ENCODE data around the gene SORCS1. TPM values are rescaled to one million over a fixed set of nuclear protein-coding genes. Genes with fewer than 3 reads are reported as not detected.

SORCS1 gene
- total RNA-seq, 1 experiment from 2014 or later: not detected

GRCh38 chr10:106973716-106974115 lies 190.8 kb downstream of the SORCS1 start:
- no peak for TF ChIP-seq EZH2 (IDR thresholded peaks at IDR 0.05)
- TF ChIP-seq, protein P1, sequence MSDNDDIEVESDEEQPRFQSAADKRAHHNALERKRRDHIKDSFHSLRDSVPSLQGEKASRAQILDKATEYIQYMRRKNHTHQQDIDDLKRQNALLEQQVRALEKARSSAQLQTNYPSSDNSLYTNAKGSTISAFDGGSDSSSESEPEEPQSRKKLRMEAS (IDR thresholded peaks at IDR 0.05): no peak
- TF ChIP-seq CTCF (IDR thresholded peaks at IDR 0.05 in 2 of 3, conservative IDR thresholded peaks at IDR 0.05 in 1 of 3; ENCODE audit: borderline replicate concordance in 1 of 3, insufficient read depth in 1 of 3, low read depth in 2 of 3, low read length in 2 of 3): no peak
- TF ChIP-seq ZFX (IDR thresholded peaks at IDR 0.05): no peak
- no peak for TF ChIP-seq ELF1 (IDR thresholded peaks at IDR 0.05; ENCODE audit: borderline replicate concordance, low read depth)
- TF ChIP-seq YY1 (IDR thresholded peaks at IDR 0.05; ENCODE audit: extremely low read depth, insufficient replicate concordance, low read depth, low read length): no peak
- no peak for TF ChIP-seq SP1 (IDR thresholded peaks at IDR 0.05; ENCODE audit: low read depth)
- TF ChIP-seq EZH2phosphoT487 (IDR thresholded peaks at IDR 0.05; ENCODE audit: borderline replicate concordance): no peak
- Histone ChIP-seq H3K36me3 (ENCODE audit: control insufficient read depth in 1 of 2, insufficient read depth in 2 of 2, low read length in 2 of 2) (no peaks in the 10 kb centered on the region), H3K4me2 (ENCODE audit: low read length) (no peak overlapping the region), H3K9ac (ENCODE audit: low read length) (no peak overlapping the region), H3K9me2 (ENCODE audit: insufficient read depth) (no peaks in the 10 kb centered on the region), H2AFZ (ENCODE audit: low read depth, low read length, poor library complexity, severe bottlenecking) (no peak overlapping the region), H3K27me3 (ENCODE audit: insufficient read depth, low read length) (no peaks in the 10 kb centered on the region), H4K20me1 (ENCODE audit: insufficient read depth) (no peaks in the 10 kb centered on the region), H3K27ac (ENCODE audit: low read depth, low read length) (no peak overlapping the region), H3K79me2 (ENCODE audit: insufficient read depth, low read length) (no peaks in the 10 kb centered on the region), H3K4me3 (replicated peaks in 1 of 2; ENCODE audit: low read depth in 1 of 2, low read length in 2 of 2) (no peak overlapping the region), H3K4me1 (ENCODE audit: control insufficient read depth in 1 of 2, insufficient read depth in 2 of 2, low read length in 2 of 2) (no peaks in the 10 kb centered on the region), H3K9me3 (ENCODE audit: control insufficient read depth in 1 of 2, insufficient read depth in 1 of 2, low read depth in 1 of 2, low read length in 2 of 2) (peaks cover 8 to 25% of the 10 kb centered on the region in 2 experiments; a peak in 2 of 4 replicates)
- RAD21 ChIA-PET (ENCODE audit: low non-redundant PET in 1 of 2, low total read pairs in 2 of 2, uncharacterized antibody in 2 of 2, unreplicated experiment in 2 of 2): no interaction called here
- intact Hi-C loops (cut with micrococcal nuclease): no loop called here
- DNase-seq (ENCODE audit: low read depth, low spot score) (no peak), ATAC-seq (no peak)
- CTCF ChIA-PET: no interaction called here
- POLR2A ChIA-PET: no interaction called here
- BruUV-seq (replicated peaks): no TSS peak

DNA sequence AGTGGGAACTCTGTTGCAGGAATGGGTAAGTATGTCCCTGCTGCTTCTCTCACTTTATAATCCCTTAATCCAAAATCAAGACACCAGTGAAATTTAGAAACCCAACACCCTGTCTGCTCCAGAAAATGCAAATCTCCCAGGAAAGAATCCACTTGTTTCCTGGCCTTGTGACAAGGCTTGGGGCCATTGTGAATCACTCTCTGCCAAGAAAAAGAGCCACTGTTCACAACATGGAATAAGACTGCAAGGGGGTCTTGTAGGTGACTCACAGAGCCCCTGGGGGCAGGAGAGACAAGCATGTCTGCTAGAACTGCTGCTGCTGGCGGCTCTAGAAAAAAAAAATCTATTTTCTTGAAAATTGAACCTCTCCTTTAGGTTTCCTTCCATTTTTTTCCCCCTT lies 191.2 kb downstream of the SORCS1 start:
- no peaks in the 10 kb centered on the region for H3K27me3 ChIP-seq (ENCODE audit: insufficient read depth, low read length)
- DNase-seq (ENCODE audit: low read depth, low spot score) (no peak), ATAC-seq (no peak)
- no peaks in the 10 kb centered on the region for H3K9me2 ChIP-seq (ENCODE audit: insufficient read depth)
- BruUV-seq (replicated peaks): no TSS peak
- H3K27ac ChIP-seq (ENCODE audit: low read depth, low read length): no peak overlapping the region
- H3K9ac ChIP-seq (ENCODE audit: low read length): no peak overlapping the region
- H3K9me3 ChIP-seq (ENCODE audit: control insufficient read depth in 1 of 2, insufficient read depth in 1 of 2, low read depth in 1 of 2, low read length in 2 of 2): peaks cover 9 to 25% of the 10 kb centered on the region in 2 experiments; a peak in 2 of 4 replicates
- no peaks in the 10 kb centered on the region for H3K36me3 ChIP-seq (ENCODE audit: control insufficient read depth in 1 of 2, insufficient read depth in 2 of 2, low read length in 2 of 2)
- intact Hi-C loops (cut with micrococcal nuclease): no loop called here
- CTCF ChIA-PET: no interaction called here
- H3K4me1 ChIP-seq (ENCODE audit: control insufficient read depth in 1 of 2, insufficient read depth in 2 of 2, low read length in 2 of 2): no peaks in the 10 kb centered on the region
- no peak overlapping the region for H3K4me2 ChIP-seq (ENCODE audit: low read length)
- POLR2A ChIA-PET: no interaction called here
- no peak overlapping the region for H3K4me3 ChIP-seq (replicated peaks in 1 of 2; ENCODE audit: low read depth in 1 of 2, low read length in 2 of 2)
- no peaks in the 10 kb centered on the region for H4K20me1 ChIP-seq (ENCODE audit: insufficient read depth)
- no peak overlapping the region for H2AFZ ChIP-seq (ENCODE audit: low read depth, low read length, poor library complexity, severe bottlenecking)
- RAD21 ChIA-PET (ENCODE audit: low non-redundant PET in 1 of 2, low total read pairs in 2 of 2, uncharacterized antibody in 2 of 2, unreplicated experiment in 2 of 2): no interaction called here
- H3K79me2 ChIP-seq (ENCODE audit: insufficient read depth, low read length): no peaks in the 10 kb centered on the region
- TF ChIP-seq CTCF (IDR thresholded peaks at IDR 0.05 in 2 of 3, conservative IDR thresholded peaks at IDR 0.05 in 1 of 3; ENCODE audit: borderline replicate concordance in 1 of 3, insufficient read depth in 1 of 3, low read depth in 2 of 3, low read length in 2 of 3) (no peak), ELF1 (IDR thresholded peaks at IDR 0.05; ENCODE audit: borderline replicate concordance, low read depth) (no peak), ATF3 (IDR thresholded peaks at IDR 0.05) (no peak), TCF7L2 (IDR thresholded peaks at IDR 0.05; ENCODE audit: borderline replicate concordance, extremely low read depth, insufficient read depth, insufficient read length) (no peak), SRF (IDR thresholded peaks at IDR 0.05; ENCODE audit: low read depth) (no peak), CBX3 (IDR thresholded peaks at IDR 0.05; ENCODE audit: low read depth) (no peak)
- TF ChIP-seq, protein P2, sequence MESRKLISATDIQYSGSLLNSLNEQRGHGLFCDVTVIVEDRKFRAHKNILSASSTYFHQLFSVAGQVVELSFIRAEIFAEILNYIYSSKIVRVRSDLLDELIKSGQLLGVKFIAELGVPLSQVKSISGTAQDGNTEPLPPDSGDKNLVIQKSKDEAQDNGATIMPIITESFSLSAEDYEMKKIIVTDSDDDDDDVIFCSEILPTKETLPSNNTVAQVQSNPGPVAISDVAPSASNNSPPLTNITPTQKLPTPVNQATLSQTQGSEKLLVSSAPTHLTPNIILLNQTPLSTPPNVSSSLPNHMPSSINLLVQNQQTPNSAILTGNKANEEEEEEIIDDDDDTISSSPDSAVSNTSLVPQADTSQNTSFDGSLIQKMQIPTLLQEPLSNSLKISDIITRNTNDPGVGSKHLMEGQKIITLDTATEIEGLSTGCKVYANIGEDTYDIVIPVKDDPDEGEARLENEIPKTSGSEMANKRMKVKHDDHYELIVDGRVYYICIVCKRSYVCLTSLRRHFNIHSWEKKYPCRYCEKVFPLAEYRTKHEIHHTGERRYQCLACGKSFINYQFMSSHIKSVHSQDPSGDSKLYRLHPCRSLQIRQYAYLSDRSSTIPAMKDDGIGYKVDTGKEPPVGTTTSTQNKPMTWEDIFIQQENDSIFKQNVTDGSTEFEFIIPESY (IDR thresholded peaks at IDR 0.05; ENCODE audit: extremely low read depth, insufficient replicate concordance, low read length): no peak

Data from HCT116 (cell line).